ENCODE measurements around the gene TRPM2.

- TF ChIP-seq, protein P1, sequence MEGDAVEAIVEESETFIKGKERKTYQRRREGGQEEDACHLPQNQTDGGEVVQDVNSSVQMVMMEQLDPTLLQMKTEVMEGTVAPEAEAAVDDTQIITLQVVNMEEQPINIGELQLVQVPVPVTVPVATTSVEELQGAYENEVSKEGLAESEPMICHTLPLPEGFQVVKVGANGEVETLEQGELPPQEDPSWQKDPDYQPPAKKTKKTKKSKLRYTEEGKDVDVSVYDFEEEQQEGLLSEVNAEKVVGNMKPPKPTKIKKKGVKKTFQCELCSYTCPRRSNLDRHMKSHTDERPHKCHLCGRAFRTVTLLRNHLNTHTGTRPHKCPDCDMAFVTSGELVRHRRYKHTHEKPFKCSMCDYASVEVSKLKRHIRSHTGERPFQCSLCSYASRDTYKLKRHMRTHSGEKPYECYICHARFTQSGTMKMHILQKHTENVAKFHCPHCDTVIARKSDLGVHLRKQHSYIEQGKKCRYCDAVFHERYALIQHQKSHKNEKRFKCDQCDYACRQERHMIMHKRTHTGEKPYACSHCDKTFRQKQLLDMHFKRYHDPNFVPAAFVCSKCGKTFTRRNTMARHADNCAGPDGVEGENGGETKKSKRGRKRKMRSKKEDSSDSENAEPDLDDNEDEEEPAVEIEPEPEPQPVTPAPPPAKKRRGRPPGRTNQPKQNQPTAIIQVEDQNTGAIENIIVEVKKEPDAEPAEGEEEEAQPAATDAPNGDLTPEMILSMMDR (conservative IDR thresholded peaks at IDR 0.05), result no peak
- no peak for TF ChIP-seq EZH2 (IDR thresholded peaks at IDR 0.05; ENCODE audit: low read depth)
Observed at GRCh38 chr21:44462834-44463200, 109.4 kb downstream of the TRPM2 start.
